K562 (cell line): ENCODE measurements around the gene PIH1D1. TPM values are rescaled to one million over a fixed set of nuclear protein-coding genes. Genes with fewer than 3 reads are reported as not detected.

Experiments
- ATF2 ChIP-seq: sonication (generic); formaldehyde crosslinking; IDR thresholded peaks from 2 replicates; pipeline ENCODE4 v1.8.1; 2022; ENCODE audit warnings: missing genetic modification reagents
- BMI1 ChIP-seq: fragments of 150-350 bp; IDR thresholded peaks from 2 replicates; pipeline ENCODE4 v1.6.1; 2014; ENCODE audit warnings: low read length
- ETS1 ChIP-seq: conservative IDR thresholded peaks from 2 replicates; pipeline ENCODE4 v1.6.1; 2011; ENCODE audit warnings: low read depth, mild to moderate bottlenecking, low read length; ENCODE audit not compliant: control insufficient read depth
- ETS2 ChIP-seq: IDR thresholded peaks from 2 replicates; pipeline ENCODE4 v1.6.1; 2016; ENCODE audit warnings: borderline replicate concordance, missing genetic modification characterization, mild to moderate bottlenecking, moderate library complexity, missing compliant biosample characterization; ENCODE audit not compliant: poor library complexity, severe bottlenecking
- HSF4 ChIP-seq: fragments of 250-450 bp; sonication (Bioruptor Pico); IDR thresholded peaks from 2 replicates; pipeline ENCODE4 v2.1.2; 2022; ENCODE audit warnings: mild to moderate bottlenecking, moderate library complexity, borderline replicate concordance
- JUND ChIP-seq, 2 experiments: IDR thresholded peaks; 2 replicates in 1 of 2; 3 replicates in 1 of 2; pipeline ENCODE4 v1.6.1; 2011; ENCODE audit warnings: borderline replicate concordance in 2 of 2, low read depth in 2 of 2, low read length in 2 of 2, improper control_type of control experiment in 1 of 2, missing biosample characterization in 1 of 2, missing genetic modification characterization in 1 of 2, missing genetic modification reagents in 1 of 2
- NFIC ChIP-seq: fragments of 450-650 bp; IDR thresholded peaks from 2 replicates; pipeline ENCODE4 v1.6.1; 2017; ENCODE audit warnings: mild to moderate bottlenecking, inconsistent platforms
- SMAD2 ChIP-seq: fragments of 150-350 bp; IDR thresholded peaks from 2 replicates; pipeline ENCODE4 v1.6.1; 2014; ENCODE audit warnings: low read depth, mild to moderate bottlenecking, low read length
- SMC3 ChIP-seq: conservative IDR thresholded peaks from 2 replicates; pipeline ENCODE4 v1.6.1; 2011; ENCODE audit warnings: low read depth, low read length, improper control_type of control experiment; ENCODE audit not compliant: insufficient read depth
- THRB ChIP-seq: fragments of 450-650 bp; formaldehyde crosslinking; conservative IDR thresholded peaks from 2 replicates; pipeline ENCODE4 v1.4.0; 2022; ENCODE audit warnings: mild to moderate bottlenecking, missing genetic modification characterization
- ZNF79 ChIP-seq: fragments of 250-450 bp; sonication (Bioruptor Pico); IDR thresholded peaks from 2 replicates; pipeline ENCODE4 v1.4.0; 2020; ENCODE audit warnings: low read depth, mild to moderate bottlenecking, moderate library complexity
- polyA plus RNA-seq, 8 experiments: library from polyadenylated mRNA; depleted of rRNA in 4 of 8; stranded (reverse) in 5 of 8; unstranded in 3 of 8; fragments of >200 nt; fragmentation: Nextera tagmentation in 2 of 8; fragmentation: Illumina TruSeq in 1 of 8; extraction: Ambion mirVana in 2 of 8; extraction: Trizol in 1 of 8; gene quantifications; 2 replicates each; pipeline versions ENCODE4 v1.2.1 to v1.2.3, GENCODE V29; 2011 to 2014; ENCODE audit warnings: inconsistent platforms in 1 of 8, missing spikeins in 1 of 8
- total RNA-seq, 7 experiments: library from RNA; depleted of rRNA in 6 of 7; stranded (reverse); fragments of >200 nt in 6 of 7; fragmentation: Illumina TruSeq in 2 of 7; extraction: Trizol in 2 of 7; gene quantifications; 2 replicates each; pipeline versions ENCODE4 v1.2.1 to v1.2.3, GENCODE V29; 2011 to 2021; ENCODE audit warnings: low replicate concordance in 1 of 7

Gene PIH1D1
- total and polyA plus RNA-seq, 9 of the 15 experiments (the other 6 are each of a cell fraction or from before 2014, with no cell fraction given) = 26.5 to 224 (median 137) TPM

- TF ChIP-seq ETS1 = peak; percentile 61; the same call in 1 of the 2 replicates
- TF ChIP-seq ZNF79 (CRISPR knock-in tag) = no peak
- no peak for TF ChIP-seq SMC3
- TF ChIP-seq ETS2 (tag) = no peak
- TF ChIP-seq SMAD2 = no peak
- TF ChIP-seq ATF2 (CRISPR knock-in tag) = no peak
- TF ChIP-seq HSF4 = no peak
- peak; percentile 51; the same call in 1 of the 2 replicates for TF ChIP-seq NFIC
- TF ChIP-seq THRB = peak; percentile 40; the same call in 1 of the 2 replicates
- peak; percentile 86 for TF ChIP-seq JUND (IDR thresholded peaks at IDR 0.05; ENCODE audit: borderline replicate concordance, low read depth, low read length)
- TF ChIP-seq JUND (tag; IDR thresholded peaks at IDR 0.05; ENCODE audit: borderline replicate concordance, low read depth, low read length) = peak; percentile 69; the same call in 1 of the 3 replicates
- no peak for TF ChIP-seq BMI1
Observed at GRCh38 chr19:49487277-49488045, 35.8 kb upstream of the PIH1D1 start, which contains the start of gene RPL13A (continued).
